Measurements from ENCODE around the gene IQGAP2. TPM values are rescaled to one million over a fixed set of nuclear protein-coding genes. Genes with fewer than 3 reads are reported as not detected.
A peak's percentile ranks its signal among the peaks of the same experiment; 100 is the strongest.

IQGAP2 gene
- total and polyA plus RNA-seq, 2 donors from 2014 or later, result 23.2 to 35.8 TPM

DNA sequence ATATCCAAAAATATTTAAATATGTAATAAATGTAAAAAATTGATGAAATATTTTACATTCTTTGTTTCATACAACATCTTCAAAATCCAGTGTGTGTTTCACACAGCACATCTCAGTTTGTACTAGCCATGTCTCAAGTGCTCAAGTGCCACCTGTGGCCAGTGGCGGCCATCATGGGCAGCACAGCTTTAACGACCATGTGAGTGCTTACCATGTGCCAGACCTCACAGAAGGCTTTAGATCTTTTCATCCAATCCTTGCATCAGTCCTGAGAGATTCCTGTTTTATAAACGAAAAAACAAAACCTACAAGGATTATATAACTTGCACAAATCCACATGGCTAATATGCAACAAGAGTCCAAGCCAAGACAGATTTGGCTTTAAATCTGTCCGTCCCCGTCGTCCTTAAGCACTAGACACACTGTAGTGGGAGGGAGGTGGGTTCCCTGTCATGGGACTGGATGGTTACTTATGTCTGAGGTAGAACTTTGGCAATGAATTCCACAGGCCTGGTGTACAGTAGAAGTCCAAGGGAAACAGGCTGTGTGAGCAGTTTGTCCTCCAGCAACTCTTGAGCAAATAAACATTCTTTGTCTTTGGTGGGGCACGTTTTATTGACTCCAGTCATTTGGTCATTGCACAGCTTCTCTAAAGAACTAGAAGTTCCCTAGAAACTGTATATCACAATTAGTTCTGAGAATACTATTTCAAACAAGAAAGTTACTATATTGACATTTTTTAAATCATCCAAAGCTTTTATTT is 287.8 kb downstream of the IQGAP2 start:
- no peak overlapping the region for H3K9ac ChIP-seq (ENCODE audit: low read length in 3 of 3)
- no peaks in the 10 kb centered on the region for H3K27me3 ChIP-seq (ENCODE audit: control insufficient read depth, insufficient read depth, low read length)
- FAIRE-seq (no peak), DNase-seq (peak in 2 of 5 donors; percentile 22 to 25)
- H3K4me1 ChIP-seq (ENCODE audit: control insufficient read depth in 2 of 3, insufficient read depth in 2 of 3, low read depth in 1 of 3, low read length in 3 of 3), result peaks cover 0 to 13% (median 10%) of the 10 kb centered on the region in 3 donors
- TF ChIP-seq, protein P1, sequence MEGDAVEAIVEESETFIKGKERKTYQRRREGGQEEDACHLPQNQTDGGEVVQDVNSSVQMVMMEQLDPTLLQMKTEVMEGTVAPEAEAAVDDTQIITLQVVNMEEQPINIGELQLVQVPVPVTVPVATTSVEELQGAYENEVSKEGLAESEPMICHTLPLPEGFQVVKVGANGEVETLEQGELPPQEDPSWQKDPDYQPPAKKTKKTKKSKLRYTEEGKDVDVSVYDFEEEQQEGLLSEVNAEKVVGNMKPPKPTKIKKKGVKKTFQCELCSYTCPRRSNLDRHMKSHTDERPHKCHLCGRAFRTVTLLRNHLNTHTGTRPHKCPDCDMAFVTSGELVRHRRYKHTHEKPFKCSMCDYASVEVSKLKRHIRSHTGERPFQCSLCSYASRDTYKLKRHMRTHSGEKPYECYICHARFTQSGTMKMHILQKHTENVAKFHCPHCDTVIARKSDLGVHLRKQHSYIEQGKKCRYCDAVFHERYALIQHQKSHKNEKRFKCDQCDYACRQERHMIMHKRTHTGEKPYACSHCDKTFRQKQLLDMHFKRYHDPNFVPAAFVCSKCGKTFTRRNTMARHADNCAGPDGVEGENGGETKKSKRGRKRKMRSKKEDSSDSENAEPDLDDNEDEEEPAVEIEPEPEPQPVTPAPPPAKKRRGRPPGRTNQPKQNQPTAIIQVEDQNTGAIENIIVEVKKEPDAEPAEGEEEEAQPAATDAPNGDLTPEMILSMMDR (IDR thresholded peaks at IDR 0.05; ENCODE audit: borderline replicate concordance, extremely low read depth, insufficient read depth), result no peak
- intact Hi-C loops (cut with DNase I), result no loop called here
- H3K9me3 ChIP-seq (ENCODE audit: control insufficient read depth in 2 of 3, insufficient read depth in 1 of 3, low read length in 3 of 3), result no peaks in the 10 kb centered on the region
- peaks cover 0 to 6% (median 0%) of the 10 kb centered on the region in 3 donors for H3K36me3 ChIP-seq (ENCODE audit: control insufficient read depth in 2 of 3, insufficient read depth in 3 of 3, low read length in 3 of 3)
- H3K4me3 ChIP-seq (ENCODE audit: low read length in 3 of 3), result no peak overlapping the region
- peak overlapping the region in 1 of 2 donors; percentile 48 for H3K27ac ChIP-seq (ENCODE audit: low read depth in 2 of 2, low read length in 2 of 2)

DNA sequence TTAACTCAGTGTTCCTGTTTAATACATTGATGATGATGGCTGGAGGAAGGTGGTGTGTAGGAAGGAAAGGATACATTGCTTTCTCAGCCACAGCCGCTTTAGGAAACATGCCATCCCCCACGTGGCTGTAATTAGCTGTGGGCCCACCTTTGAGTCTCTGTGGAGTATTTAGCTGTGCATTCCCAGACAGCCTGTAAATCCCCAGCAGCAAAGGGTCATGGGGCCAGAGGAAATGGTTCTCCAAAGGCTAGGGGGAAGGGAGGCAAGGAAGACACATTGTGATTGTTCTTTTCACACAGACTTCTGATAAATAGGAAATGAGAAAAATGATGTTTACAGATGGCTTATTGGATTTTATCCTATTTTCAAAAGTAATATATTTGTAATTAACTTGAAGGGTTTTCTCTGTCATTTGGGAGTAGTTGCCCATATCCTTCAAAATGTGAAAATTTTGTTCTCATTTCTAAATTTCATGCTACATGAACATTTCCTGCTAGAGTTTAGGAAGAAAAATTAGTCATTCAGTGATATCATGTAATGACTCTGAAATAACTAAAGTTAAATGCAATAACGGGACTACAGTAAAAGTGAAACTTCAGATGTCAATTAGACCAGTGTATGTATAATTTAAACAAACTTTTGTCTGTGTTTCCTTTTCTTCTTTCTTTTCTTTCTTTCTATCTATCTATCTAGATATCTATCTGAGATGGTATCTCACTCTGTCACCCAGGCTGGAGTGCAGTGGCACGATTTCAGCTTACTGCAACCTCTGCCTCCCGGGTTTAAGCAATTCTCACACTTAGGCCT is 288.6 kb downstream of the IQGAP2 start:
- H3K9ac ChIP-seq (ENCODE audit: low read length in 3 of 3), result no peak overlapping the region
- peak overlapping the region; percentile 40 to 48 for H3K27ac ChIP-seq (ENCODE audit: low read depth in 2 of 2, low read length in 2 of 2)
- peak in 4 of 5 donors; percentile 50 to 81 (median 56) for DNase-seq
- FAIRE-seq, result no peak
- no peaks in the 10 kb centered on the region for H3K27me3 ChIP-seq (ENCODE audit: control insufficient read depth, insufficient read depth, low read length)
- no peaks in the 10 kb centered on the region for H3K9me3 ChIP-seq (ENCODE audit: control insufficient read depth in 2 of 3, insufficient read depth in 1 of 3, low read length in 3 of 3)
- no peak overlapping the region for H3K4me3 ChIP-seq (ENCODE audit: low read length in 3 of 3)
- H3K4me1 ChIP-seq (ENCODE audit: control insufficient read depth in 2 of 3, insufficient read depth in 2 of 3, low read depth in 1 of 3, low read length in 3 of 3), result peaks cover 0 to 12% (median 10%) of the 10 kb centered on the region in 3 donors
- intact Hi-C loops (cut with DNase I), result no loop called here
- peaks cover 0 to 6% (median 0%) of the 10 kb centered on the region in 3 donors for H3K36me3 ChIP-seq (ENCODE audit: control insufficient read depth in 2 of 3, insufficient read depth in 3 of 3, low read length in 3 of 3)
- TF ChIP-seq, protein P1 (IDR thresholded peaks at IDR 0.05; ENCODE audit: borderline replicate concordance, extremely low read depth, insufficient read depth), result no peak

DNA sequence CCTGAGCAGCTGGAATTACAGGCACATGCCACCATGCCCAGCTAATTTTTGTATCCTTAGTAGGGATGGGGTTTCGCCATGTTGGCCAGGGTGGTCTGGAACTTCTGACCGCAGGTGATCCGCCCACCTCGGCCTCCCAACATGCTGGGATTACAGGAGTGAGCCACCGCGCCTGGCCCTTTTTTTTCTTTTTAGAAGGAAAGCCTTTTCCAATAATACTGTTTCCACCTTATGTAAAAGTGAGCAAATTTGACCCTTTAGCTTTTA is 289.1 kb downstream of the IQGAP2 start:
- Histone ChIP-seq H3K27me3 (ENCODE audit: control insufficient read depth, insufficient read depth, low read length) (no peaks in the 10 kb centered on the region), H3K4me1 (ENCODE audit: control insufficient read depth in 2 of 3, insufficient read depth in 2 of 3, low read depth in 1 of 3, low read length in 3 of 3) (peaks cover 0 to 12% (median 10%) of the 10 kb centered on the region in 3 donors), H3K9ac (ENCODE audit: low read length in 3 of 3) (no peak overlapping the region), H3K9me3 (ENCODE audit: control insufficient read depth in 2 of 3, insufficient read depth in 1 of 3, low read length in 3 of 3) (no peaks in the 10 kb centered on the region), H3K27ac (ENCODE audit: low read depth in 2 of 2, low read length in 2 of 2) (peak overlapping the region; percentile 40 to 42), H3K36me3 (ENCODE audit: control insufficient read depth in 2 of 3, insufficient read depth in 3 of 3, low read length in 3 of 3) (peaks cover 0 to 6% (median 0%) of the 10 kb centered on the region in 3 donors), H3K4me3 (ENCODE audit: low read length in 3 of 3) (no peak overlapping the region)
- DNase-seq, result no peak
- intact Hi-C loops (cut with DNase I), result no loop called here
- TF ChIP-seq, protein P1 (IDR thresholded peaks at IDR 0.05; ENCODE audit: borderline replicate concordance, extremely low read depth, insufficient read depth), result no peak
- no peak for FAIRE-seq

Data from kidney (tissue), 14 donors.